GM18868 (cell line): ENCODE data around the gene FAIM.
"Not testable (repeated sequence)": the region's sequence is repeated elsewhere in the genome, so short reads cannot be mapped to it uniquely, and the experiment has no call there.

Experiments used
- ATAC-seq: cut with Tn5 transposase; IDR thresholded peaks from one replicate; pipeline ENCODE4 v1.9.1; 2021; ENCODE audit warnings: mild to moderate bottlenecking, moderate library complexity; ENCODE audit not compliant: unreplicated experiment

The FAIM gene, protein sequence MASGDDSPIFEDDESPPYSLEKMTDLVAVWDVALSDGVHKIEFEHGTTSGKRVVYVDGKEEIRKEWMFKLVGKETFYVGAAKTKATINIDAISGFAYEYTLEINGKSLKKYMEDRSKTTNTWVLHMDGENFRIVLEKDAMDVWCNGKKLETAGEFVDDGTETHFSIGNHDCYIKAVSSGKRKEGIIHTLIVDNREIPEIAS

DNA sequence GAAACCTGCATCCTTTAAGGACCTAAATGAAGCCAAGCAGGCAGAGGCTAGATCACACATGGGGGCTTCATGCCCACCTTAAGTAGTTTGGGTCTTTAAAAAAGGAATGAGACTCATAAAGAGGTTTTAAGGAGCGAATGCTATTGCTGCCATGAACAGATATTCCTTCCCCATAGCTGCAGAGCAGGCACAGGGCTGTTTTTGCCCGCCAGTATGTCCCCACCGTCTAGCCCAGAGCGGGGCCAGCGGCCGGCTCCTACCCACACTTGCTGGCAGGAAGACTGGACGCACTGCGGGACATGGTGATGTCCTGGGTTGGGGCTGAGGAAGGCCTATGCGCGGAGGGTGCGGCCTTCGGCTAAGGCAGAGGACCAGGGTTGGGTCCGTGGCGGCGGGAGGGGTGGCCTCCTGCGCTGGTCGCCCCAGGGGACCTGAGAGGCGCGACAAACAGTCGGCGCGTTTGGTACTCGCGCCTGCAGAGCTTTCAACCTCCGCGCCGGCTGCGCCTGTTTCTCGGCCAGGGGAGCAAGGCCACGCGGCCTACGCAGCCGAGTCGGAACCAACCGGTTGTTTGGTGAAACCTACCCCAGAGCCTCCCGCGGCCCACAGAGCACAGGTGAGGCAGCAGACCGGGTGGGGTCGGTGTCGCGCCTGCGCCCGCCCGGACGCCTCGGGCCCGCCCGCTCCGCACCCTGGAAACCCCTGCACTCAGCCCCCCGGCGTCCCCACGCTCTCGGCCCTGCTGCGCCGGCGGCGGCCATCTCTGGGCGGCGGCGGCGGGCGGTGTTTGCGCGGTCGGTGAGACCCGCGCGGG is at the start of gene FAIM:
Gene FAIM, plus strand, starts transcription at position 450 of the 814 bp plus-strand sequence. CDS start 10,956 bp downstream, outside the sequence.
- peak; percentile 77 for ATAC-seq

GRCh38 chr3:138559134-138559533 is 49.4 kb upstream of the FAIM start:
- no peak for ATAC-seq

- no peak for ATAC-seq
Measured at GRCh38 chr3:138560501-138560900, 48.1 kb upstream of the FAIM start.

- not testable (repeated sequence) for ATAC-seq
Measured at GRCh38 chr3:138562902-138563301, 45.7 kb upstream of the FAIM start.

DNA sequence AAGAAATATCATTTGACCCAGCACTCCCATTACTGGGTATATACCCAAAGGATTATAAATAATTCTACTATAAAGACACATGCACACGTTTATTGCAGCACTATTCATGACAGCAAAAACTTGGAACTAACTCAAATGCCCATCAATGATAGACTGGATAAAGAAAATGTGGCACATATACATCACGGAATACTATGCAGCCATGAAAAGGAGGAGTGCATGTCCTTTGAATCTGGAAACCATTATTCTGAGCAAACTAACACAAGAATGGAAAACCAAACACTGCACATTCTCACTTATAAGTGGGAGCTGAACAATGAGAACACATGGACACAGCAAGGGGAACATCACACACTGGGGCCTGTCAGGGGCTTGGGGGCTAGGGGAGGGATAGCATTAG is 42.3 kb upstream of the FAIM start:
- not testable (repeated sequence) for ATAC-seq

- ATAC-seq = no peak
Measured at GRCh38 chr3:138567403-138567802, 41.2 kb upstream of the FAIM start.

DNA sequence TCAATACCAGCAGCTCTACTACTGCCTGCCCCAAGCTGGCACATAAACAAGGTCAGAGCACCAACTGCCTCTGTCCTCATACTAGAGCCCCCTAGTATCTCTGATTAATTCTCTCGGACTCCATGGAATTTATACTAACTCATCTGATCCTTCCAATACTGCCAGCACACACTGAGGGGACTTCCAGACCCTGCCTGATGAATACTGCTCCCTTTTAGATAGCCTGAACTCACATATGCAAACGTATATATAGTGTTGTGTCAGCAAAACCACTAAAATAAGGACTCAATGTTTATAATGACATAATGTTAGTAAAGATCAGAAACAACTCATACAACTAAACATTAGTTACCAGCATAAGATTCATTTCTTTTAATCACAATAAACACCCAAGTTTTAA is 39.5 kb upstream of the FAIM start:
- no peak for ATAC-seq

GRCh38 chr3:138569624-138570023 is 38.9 kb upstream of the FAIM start:
- not testable (repeated sequence) for ATAC-seq

GRCh38 chr3:138573138-138573537 is 35.4 kb upstream of the FAIM start:
- no peak for ATAC-seq

GRCh38 chr3:138578141-138578540 is 30.4 kb upstream of the FAIM start:
- ATAC-seq = peak; percentile 91

DNA sequence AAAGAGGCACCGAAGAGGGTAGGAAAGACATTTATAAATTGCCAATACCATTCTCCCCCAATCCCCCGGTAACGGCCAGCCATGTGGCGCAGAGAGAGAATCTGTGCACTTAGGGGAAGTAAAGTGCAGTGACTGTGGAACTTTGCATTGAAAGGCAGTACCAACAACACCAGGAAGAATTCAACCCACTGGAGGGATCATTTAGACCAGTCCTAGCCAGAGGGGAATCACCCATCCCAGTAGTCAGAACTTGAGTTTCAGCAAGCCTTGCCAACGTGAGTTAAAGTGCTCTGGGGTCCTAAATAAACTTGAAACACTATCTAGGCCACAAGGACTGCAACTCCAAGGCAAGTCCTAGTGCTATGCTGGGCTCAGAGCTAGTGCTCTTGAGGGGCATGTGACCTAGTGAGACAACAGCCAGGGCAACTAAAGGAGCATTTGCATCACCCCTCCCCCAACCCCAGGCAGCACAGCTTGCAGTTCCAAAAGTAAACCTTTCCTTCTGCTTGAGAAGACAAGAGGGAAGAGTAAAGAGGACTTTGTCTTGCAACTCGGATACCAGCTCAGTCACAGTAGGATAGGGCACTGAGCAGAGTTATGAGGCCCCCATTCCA is 29.5 kb upstream of the FAIM start:
- ATAC-seq = no peak

DNA sequence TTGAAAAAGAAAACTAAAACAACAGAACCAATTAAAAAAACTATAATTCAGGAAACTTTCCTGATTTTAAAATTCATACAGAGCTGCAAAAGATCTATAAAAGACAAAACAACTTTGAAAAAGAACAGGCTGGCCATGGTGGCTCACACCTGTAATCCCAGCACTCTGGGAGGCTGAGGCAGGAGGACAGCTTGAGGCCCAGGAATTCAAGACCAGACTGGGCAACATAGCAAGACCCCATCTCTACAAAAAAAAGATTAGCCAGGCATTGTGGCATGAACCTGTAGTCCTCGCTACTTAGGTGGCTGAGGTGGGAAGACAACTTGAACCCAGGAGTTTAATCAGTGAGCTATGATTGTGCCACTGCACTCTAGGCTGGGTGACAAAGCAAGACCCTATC is 21.2 kb upstream of the FAIM start:
- no peak for ATAC-seq

DNA sequence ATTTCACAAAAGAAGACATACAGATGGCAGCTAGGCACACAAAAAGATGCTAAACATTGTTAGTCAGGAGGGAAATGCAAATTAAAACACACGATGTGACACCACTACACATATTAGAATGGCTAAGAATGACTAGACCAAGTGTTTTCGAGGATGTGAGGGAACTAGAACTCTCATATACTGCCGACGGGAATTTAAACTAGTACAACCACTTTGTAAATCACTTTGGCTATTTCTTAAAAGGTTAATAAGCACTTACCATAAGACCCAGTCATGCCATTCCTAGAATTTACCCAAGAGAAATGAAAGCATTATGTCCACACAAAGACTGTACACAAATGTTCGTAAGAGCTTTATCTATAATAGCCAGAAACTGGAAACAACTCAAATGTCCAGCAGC is 20.1 kb upstream of the FAIM start:
- ATAC-seq = no peak

- no peak for ATAC-seq
Measured at GRCh38 chr3:138591392-138591791, 17.2 kb upstream of the FAIM start.

DNA sequence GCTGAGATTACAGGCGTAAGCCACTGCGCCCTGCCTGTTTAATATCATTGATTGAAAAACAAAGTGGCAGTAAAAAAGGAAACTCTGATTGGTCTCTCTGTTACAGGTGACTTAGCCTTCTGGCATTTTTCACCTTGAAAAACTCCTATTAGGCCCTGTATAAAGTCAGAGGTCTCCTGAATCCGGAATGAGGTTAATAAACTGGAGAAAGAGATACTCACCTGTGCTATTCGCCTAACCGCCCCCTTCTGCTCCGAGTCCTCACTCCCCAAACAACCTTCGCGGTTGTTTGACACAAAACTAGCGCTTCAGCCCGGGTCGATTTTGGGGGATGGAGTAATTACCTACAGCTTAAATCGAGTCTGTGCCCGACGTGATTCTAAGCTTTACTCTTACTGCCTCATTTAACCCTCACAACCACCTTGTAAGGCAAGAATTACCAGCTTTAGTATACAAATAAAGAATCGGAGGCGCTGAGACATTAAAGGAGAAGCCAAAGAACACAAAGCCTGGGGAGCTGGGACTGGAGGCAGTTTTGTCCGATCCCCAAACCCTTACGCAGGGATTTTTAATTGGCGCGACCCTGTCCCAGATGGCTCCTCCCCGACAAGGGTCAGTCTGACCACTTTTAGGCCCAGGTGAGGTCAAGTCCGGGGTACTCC is 15.0 kb upstream of the FAIM start:
- ATAC-seq = no peak

- ATAC-seq = peak; percentile 88
Measured at GRCh38 chr3:138594150-138594934, 14.2 kb upstream of the FAIM start, which contains the start of gene CEP70. Gene CEP70 (minus strand): TSS chr3:138594260. CDS start chr3:138572927, 21,333 bp downstream.

DNA sequence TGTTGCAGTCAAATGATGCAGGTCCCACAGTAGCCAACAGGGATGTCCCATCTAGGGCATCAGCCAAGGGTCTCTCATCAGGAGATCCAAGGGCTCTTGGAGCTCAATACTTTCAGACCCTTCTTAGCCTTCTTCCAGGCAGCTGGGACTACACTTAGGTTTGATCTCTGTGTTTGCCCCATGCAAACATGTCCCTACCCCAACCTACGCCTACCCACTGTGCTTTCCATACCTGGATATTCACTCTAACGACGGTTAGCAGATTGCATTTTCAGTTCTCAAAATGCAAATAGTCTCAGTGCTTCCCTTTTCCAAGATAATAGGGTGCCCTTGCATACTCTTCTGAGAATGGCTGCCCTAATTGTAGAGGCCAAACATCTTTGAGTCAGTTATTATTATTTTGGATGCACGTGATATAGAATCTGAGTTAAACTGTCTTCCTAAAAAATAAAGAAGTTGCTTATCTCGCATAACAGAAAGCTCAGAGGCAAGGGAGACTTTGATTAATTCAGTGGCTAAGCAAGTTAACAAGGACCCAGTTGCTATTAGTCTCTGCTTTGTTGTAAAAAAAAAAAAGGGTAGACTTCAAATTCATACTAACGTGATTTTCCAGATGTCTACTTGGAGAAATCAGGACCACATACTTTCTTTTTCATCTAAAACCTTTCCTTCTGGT is 13.5 kb upstream of the FAIM start:
- ATAC-seq = no peak

GRCh38 chr3:138597186-138597976 is 11.2 kb upstream of the FAIM start:
- ATAC-seq = not testable (repeated sequence)

- ATAC-seq = no peak
Measured at GRCh38 chr3:138598534-138598933, 10.0 kb upstream of the FAIM start.
